ENCODE results near the gene DCHS2.
A peak's percentile ranks its signal among the peaks of the same experiment; 100 is the strongest.

The DCHS2 gene, protein sequence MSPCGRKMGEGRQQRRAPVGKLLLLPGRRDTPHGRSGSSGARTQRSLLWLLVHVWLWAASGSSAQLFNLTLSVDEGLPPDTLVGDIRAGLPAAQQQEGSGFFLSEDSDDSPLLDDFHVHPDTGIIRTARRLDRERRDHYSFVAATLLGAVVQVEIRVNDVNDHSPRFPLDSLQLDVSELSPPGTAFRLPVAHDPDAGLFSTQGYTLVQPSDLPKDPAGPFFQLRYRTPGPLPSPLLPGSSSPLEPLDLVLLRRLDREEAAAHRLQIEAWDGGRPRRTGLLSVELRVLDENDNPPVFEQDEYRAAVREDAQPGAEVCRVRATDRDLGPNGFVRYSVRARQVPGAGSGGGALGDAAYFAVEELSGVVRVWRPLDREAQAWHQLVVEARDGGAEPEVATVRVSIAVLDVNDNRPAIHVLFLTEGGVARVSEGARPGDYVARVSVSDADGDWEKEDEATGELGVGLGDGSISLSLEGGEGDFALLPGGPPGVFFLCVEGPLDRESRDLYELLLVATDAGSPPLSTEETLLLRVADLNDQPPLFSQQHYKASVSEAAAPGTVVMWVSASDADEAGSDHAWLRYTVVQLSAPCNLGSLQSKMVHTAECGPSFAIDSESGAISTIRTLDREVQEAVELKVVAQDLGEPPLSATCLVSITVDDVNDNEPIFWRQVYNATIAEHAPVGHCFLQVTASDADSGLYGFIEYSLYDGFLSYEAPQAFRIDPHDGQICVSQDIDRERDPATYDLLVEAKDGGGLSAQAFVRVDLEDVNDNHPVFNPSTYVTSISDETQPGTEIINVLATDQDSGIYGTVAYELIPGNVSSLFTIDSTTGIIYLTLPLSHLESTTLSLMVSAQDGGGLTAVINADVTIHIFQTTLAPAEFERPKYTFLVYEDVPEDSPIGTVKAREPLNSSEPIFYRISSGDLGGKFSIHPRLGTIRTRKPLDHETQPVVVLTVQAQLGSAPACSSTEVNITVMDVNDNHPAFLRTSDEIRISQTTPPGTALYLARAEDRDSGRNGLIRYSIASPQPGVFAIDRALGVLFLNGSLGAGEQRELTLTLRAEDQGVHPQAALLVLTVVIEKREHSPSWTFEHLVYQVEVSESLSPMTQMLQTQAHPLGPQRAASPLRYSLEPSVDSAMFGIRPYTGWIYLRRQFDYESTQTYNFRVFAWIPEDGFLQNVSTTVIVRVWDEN (N-terminal part only)

DNA sequence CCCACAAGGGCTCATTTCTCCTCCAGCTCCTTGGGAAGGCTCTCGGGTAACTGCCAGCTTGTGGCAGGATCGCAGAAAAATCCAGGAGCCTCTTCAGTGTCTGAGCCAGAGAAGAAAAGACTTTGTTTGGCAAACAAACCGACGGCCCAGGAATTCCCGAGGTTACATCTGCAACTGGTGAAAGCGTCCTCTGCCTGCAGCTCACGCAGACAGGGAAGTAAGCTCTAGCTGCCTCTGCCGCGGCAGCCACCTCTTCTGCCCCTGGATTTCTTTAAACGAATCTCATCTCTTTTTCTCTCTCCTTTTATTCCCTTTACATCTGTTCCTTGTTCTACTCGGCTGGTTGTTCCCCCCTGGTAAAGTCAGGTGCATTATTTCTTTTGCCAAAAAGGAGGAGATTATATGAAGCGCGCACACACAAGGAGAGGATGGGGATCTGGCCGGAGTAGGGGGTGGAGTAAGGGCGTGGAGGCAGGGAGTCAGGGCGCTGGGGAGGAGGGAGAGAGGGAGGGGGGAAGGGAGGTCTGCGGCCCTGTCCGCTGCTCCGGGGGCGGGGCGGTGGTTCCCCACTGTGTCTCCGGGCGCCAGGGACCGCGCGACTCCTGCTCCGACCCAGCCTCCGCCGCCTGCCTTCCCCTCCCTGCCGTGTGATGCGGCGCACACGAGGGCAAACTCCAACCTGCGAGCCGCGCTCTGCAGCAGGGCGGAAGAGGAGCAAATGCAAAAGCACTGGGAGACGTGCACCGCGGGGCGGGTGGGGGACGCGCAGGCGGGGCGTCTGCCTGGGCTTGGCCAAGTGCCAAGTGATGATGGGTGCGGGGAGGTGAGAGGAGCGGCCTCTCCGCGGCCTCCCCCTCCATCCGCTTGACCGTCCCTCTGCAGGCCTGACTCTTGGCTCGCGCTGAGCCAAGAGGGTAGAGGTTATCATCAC is at the start of gene DCHS2:
TSS of gene DCHS2 (minus strand) at position 459 of the 931 bp plus-strand sequence. CDS start at position 15, 444 bp downstream.
- DNase-seq, result no peak

DNA sequence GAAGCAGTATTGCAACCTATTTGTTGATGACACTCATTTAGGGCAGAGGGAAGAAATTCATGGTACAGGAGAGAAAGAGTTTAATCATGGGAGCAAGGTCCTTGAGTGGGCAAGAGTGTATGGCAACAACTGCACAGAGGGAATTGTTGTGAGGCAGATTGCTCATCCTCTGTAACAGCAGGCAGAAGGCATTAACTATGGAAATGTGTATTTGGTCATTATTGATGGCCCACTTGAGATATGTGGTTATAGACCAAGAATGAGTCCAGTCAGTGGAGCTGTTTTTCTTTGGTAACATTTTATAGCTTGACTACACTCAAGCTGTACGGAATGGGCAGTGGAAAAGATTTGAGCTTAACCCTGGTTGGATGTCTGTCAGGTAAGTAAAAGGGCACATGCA is 42.7 kb upstream of the DCHS2 start:
- DNase-seq, result no peak

DNA sequence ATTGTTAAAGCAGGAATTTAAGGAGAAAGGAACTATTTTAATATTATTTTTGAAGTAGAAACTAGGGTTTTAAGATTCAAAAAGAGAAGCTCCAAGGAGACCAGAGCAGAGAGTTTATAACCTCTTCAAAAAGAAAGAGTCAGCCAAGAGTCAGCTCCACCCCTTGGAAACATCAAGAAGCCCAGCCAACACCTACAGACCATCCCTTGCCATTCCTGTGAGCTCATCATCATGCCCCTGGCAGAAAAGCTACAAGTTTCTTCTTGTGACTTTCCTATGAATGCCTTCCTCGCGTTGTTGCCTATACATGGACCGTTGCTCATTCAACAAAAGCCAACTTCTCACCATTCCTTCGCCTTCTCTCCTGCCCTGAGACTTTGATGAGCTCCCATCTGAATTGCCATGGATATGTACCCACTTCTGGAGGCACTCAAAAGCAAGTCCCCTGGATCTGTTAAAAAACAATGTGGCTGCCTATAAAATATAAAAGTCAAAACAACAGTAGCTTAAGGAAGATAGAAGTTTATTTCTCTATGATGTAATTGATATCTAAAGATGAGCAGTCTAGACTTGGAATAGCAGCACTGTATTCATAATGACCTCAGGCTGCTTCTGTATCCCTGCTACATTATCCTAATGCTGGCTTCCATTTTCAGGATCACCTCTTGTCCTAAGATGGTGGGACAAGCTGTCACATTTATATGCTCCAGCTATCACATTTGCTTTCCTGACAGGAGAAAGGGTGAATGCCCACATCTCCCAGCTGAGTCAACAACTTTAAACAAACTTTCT is 38.3 kb upstream of the DCHS2 start:
- no peak for DNase-seq

DNA sequence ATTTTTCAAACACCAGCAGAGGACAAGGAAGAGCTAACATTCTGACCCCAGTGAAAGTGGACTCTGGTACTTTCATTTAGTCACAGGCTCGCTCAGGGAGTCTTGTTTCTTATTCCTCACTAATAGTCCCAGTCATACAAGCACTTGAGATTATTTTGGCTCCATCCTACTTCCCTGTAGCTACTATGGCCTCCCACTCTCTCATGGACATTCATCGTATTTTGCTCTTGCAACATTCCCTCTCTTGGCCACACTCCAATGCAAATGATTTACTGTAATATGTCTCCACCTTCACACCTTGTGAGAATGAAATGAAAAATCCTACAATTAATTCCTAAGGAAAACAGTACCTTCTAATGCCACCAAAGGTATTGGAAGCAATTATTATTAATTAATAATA is 37.3 kb upstream of the DCHS2 start:
- peak; percentile 6 for DNase-seq

DNA sequence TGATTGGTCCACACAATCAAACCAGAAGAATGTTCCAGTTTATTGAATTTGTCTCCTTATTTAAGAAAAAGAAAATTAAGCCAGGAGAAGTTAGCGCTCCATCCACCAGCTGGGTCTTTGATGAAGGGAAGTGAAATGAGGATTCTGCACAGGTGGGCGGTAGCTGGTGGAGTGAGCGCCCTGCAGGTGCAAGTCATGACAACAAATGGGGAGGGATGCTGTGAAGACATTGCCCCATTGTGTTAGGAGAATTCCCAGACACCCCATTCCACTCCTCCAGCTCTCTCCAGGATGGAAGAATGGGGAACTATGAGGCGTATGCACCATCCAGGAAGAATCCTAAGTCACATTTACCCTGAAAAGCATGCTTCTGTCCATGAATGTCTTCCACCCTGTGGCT is 35.7 kb upstream of the DCHS2 start:
- no peak for DNase-seq

DNA sequence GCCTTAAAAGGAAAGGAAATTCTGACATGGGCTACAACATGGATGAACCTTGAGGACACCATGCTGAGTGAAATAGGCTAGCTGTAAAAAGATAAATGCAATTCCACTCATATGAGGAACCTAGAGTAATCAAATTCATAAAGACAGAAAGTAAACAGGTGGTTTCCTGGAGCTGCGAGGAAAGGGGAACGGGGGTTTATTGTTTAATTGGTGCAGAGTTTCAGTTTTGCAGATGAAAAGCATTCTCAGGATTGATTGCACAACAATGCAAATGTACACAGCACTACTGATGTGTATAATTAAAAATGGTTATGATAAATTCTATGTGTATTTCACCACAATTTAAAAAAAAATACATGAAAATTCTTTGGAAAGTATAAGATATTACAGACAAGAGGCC is 34.6 kb upstream of the DCHS2 start:
- DNase-seq, result no peak

DNA sequence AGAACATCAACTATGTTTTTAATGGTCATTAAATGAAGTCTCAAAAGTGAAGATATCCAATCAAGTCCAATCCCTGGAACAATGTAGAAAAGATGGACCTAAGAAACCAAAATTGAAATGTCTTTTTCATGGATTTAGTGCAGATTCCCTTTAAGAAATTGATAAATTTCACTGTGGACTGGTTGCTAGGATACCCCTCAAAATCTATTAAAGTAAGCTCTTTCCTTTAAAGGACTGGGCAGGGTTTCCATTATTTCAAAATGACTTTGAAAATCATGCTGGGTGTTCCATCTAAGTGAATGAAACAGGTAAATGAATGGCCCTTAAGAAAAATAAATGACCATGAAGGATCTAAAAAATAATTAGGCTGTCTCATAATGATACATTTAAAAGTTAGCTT is 30.0 kb upstream of the DCHS2 start:
- DNase-seq, result no peak

DNA sequence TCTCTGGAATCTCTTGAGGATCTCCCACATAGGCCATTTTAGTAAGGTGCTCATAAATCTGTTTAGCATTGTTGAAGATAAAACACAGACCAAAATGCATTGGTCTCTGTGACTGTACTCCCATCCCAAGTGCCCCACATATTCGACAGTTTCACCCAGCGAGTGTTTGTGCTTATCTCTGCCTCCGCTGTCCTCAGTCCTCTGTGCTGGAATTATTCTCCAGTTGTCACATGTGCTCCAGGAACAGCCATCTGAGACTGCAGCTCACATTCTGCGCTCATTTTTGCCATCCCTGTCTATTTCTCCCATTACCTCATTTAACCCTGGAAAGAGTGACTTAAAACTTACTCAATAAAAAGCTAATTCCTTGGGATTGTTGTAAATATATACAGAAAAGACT is 27.6 kb upstream of the DCHS2 start:
- DNase-seq, result no peak

DNA sequence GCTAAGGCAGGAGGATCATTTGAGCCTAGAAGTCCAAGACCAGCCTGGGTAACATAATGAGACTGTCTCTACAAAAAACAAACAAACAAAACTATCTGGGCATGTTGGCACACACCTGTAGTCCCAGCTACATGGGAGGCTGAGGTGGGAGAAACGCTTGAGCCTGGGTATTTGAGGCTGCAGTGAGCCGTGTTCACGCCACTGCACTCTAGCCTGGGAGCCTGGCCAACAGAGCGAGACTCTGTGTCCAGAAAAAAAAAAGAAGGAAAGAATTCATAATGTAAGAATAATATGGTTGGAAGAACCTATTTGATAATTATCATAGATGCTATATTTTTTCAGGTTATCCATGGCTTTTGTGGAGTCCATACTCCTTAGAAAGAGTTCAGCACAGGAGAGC is 26.0 kb upstream of the DCHS2 start:
- no peak for DNase-seq

DNA sequence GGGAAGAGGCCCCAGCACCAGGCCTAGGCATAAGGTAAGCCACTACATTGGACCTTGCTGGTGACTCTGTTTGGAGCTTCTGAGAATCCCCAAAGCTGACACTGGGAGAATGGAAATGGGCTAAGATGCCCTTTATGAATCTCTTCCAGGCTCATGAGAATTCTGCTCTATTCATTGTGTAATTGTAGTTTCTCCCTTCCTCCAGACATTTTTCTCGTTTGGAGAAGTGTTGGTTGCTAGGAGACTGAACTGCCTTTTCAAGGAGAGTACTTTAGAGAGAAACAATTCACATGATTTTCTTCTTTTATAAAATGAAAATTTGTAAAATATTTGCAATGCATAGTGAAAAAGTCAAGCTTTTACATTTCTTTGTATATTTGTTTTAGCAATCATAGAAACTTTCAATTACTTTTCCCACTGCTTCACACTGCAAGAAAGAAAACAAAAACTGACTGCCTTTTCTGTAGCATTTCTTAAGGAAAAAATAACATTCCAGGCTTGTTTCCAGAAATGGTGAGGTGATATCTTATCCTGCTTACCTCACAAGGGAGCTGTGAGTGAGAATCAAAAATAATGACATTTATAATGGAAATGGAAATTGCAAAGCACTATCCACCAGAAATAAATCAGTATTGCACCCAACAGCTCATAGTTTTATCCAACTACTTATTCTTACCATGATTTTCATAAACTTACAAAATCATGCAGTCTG is 24.9 kb upstream of the DCHS2 start:
- DNase-seq, result no peak

DNA sequence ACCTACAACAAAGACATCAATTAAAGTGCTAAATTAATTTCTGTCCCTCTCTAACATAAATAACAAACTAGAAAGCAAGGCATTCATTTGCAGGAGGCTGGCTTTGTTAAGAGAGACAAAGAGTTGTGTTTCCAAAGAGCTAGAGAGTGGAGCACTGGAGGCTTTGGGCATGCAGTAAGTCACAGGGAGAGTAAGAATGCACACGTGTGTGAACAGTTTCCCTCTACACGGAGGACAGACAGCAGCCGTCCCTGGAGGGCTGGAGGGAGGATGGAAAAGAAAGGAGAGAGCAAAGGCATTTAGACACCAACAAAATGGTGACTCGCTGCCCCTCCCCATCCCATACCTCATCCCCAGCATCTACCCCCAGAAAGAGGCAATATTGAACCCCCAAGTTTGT is 20.4 kb upstream of the DCHS2 start:
- no peak for DNase-seq

DNA sequence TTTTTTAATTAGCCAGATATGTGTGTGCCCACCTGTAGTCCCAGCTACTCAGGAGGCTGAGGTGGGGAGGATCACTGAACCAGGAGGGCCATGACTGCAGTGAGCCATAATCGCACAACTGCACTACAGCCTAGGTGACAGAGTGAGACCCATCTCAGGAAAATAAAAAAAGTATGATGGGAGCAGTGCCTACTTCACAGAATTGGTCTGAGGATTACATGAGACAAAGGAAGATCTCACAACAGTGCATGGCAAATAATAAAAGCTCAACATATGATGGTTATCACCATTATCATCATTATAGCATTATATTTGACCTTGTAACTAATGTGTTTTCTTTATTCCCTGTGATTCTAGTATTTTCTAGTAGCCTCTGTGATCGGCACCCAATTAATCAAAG is 19.9 kb upstream of the DCHS2 start:
- no peak for DNase-seq

DNA sequence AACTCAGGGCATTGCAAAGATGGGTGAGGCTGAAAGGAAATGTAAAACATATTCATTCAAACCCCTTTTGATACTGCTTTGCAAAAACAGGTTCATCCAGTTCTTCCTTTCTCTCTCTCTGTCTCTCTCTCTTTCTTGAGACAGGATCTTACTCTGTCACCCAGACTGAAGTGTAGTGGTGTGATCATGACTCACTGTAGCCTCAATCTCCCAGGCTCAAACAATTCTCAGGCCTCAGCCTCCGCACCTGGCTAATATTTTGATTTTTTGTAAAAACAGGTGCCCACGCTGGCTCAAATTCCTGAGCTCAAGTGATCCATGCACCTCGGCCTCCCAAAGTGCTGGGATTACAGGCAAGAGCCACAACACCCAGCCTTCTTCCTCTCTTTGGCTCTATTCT is 15.6 kb upstream of the DCHS2 start:
- DNase-seq, result no peak

DNA sequence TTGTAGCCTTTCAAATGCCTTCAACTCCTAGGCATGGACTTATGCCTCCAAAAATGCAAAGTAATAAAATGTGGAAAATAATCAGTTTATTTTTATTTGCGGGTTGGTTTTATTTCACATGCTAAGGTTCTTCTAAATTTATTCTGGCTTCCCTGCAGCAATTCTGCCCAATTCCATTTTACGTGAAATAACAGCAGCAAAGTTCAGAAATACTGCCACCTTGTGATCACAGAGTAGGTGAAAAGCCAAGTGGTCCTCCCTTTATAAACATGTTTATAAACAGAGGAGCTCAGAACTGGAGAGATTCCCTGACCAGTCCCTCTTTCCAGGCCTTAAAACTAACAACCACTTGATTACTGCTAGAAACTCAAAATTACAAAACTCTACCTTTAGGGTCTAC is 14.7 kb upstream of the DCHS2 start:
- no peak for DNase-seq

DNA sequence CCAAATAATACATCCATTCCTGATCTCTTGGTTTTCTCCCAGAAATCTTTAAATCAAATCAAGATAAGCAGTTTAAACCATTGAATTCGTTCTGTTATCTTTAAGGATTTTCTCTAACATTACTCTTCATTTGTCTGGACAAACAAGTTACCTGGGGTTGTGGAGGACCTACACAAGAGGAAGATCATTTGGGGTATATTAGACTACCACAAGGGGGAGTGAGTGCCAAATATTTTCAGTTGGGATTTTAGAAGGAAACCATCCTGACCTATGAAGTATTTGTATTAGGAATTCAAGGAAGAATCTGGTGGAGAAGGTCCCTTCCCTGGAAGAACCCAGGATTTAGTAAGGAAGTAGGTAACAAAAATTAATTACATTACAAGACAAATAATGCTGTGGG is 12.0 kb upstream of the DCHS2 start:
- no peak for DNase-seq

DNA sequence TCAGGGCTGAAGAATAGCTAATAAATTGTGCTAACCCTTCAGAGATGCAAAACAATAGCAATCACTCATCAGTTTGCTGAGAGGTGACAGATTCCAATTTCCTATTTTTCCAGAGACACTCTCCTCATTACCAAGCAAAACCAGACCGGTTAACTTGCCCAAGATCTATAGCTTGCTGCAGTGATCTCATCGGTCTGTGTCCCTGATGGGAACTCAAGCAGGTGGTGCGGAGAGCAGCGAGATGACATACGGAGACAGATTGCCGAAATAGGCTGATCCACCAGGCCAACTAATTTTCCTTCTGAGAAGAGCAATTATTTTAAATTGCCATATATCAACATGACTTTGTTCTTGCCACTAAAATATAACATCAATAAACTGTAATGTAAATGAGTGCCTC is 10.5 kb upstream of the DCHS2 start:
- no peak for DNase-seq

DNA sequence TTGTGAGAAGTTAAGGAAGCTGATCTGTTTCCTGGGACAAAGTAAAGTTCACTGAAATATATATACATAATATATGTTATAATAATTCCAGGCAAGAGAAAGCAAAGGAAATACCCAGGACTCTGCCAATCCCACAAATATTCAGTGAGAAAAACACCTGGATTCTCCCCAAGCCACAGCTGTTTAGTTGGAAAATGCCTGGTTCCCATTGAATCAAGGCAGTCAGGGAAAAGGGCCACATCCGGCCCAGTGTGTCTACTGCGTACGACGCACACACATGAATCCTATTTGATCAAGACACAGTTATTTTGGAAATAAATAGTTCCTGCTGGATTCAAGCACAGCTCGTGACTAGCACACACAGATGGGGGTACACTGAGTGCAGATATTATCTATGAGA is 6.3 kb upstream of the DCHS2 start:
- no peak for DNase-seq

DNA sequence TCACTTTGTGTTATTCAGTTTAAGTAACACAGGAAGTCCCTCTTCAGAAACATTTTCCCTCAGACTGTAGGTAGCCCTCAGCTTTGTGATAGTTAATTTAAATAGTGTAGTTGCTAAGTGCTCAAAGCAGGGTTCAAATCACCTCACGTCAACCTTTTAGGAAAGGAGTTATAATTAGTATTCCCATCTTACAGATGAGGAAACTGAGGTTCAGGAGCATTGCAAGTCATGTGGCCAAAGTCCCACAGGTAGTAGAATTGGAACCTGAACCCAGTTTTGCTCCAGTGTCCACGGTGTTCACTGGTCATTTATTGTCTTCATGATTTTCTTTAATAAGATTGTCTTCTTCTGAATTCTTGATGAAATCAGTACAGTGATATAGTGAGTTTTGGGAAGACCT is 4.3 kb upstream of the DCHS2 start:
- DNase-seq, result no peak

DNA sequence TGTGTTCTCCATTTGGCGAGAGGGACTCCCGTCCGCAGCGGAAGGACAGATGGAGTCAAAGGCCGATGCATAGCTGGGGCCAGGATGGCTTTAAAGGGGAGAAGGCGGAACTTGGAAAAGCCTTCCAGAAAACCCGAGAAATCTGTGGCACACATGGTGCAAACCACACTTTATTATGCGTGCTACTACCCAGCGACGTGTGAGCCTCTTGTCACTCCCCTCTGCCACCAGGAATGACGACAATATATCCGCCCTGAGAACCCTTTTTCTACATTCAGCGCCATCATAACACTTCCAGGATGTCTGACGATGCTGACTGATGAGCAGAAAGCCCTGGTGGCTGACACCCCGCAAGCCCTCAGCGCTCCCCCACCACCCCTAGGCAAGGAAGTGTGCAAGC is 689 bp upstream of the DCHS2 start:
- no peak for DNase-seq

DNA sequence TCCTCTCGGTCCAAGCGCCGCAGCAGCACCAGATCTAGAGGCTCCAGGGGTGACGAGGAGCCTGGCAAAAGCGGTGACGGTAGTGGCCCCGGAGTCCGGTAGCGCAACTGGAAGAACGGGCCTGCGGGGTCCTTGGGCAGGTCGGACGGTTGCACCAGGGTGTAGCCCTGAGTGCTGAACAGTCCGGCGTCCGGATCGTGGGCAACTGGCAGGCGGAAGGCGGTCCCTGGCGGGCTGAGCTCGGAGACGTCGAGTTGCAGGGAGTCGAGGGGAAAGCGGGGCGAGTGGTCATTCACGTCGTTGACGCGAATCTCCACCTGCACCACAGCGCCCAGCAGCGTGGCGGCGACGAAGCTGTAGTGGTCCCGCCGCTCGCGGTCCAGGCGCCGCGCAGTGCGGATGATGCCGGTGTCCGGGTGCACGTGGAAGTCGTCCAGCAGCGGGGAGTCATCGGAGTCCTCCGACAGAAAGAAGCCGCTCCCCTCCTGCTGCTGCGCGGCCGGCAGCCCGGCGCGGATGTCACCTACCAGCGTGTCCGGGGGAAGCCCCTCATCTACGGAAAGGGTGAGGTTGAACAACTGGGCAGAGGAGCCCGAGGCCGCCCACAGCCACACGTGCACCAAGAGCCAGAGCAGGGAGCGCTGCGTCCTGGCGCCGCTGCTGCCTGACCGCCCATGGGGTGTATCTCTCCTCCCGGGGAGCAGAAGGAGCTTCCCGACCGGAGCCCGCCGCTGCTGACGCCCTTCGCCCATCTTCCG is 837 bp downstream of the DCHS2 start:
- no peak for DNase-seq
